ENCODE results near the gene ARHGEF33.

The ARHGEF33 gene

DNA sequence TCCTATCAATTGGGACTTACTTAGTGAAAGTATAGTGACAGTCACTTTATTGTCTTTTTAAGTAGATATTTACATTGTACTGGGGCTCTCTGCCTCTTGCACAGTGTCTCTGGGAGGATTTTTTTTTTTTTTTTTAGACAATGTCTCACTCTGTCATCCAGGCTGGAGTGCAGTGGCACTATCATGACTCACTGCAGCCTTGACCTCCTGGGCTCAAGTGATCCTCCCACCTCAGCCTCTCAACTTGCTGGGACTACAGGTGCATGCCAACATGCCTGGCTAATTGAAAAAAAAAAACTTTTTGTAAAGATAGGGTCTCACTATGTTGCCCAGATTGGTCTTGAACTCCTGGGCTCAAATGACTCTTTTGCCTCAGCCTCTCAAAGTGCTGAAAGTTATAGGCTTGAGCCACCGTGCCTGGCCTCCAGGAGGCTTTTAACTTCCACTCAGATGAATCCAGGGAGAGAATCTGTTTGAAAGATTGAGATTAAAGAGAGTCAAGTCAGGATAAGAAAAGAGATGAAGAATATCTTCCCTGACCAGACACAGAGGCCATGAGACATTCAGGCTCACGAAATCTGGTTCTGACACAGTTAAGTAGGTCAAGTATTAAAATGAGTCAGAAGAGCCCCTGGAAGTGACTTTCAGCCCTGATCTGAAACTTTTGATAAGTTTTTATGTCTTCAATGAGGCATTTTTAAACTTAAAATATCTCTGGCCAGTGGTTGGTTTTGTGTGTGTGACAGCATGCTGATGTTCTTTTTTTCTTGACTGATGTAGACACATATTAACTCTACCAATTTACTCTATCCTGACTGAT is 18.3 kb downstream of the ARHGEF33 start:
- TF ChIP-seq, protein P1, sequence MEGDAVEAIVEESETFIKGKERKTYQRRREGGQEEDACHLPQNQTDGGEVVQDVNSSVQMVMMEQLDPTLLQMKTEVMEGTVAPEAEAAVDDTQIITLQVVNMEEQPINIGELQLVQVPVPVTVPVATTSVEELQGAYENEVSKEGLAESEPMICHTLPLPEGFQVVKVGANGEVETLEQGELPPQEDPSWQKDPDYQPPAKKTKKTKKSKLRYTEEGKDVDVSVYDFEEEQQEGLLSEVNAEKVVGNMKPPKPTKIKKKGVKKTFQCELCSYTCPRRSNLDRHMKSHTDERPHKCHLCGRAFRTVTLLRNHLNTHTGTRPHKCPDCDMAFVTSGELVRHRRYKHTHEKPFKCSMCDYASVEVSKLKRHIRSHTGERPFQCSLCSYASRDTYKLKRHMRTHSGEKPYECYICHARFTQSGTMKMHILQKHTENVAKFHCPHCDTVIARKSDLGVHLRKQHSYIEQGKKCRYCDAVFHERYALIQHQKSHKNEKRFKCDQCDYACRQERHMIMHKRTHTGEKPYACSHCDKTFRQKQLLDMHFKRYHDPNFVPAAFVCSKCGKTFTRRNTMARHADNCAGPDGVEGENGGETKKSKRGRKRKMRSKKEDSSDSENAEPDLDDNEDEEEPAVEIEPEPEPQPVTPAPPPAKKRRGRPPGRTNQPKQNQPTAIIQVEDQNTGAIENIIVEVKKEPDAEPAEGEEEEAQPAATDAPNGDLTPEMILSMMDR (conservative IDR thresholded peaks at IDR 0.05; ENCODE audit: low read depth, low read length), result no peak
- no peak overlapping the region for H3K4me3 ChIP-seq (ENCODE audit: low read length)
- no peak for DNase-seq (ENCODE audit: low read depth)

DNA sequence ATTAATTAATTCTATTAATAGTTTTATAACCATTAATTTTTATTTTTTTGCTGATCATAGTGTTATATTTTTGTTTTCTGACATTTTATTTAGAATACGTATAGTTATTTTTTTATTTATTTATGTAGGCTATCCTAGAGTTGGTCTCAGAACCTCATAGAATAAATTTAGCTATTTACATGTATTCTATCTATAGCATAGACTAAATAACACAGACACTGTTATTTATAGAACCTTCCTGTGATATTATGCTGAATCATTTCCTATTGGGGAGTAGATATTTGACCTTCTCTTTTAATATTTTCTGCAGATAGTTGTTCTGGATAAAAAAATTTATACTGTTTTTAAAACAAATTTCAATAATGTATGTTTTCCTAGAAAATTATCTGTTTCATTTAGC is 20.2 kb downstream of the ARHGEF33 start:
- no peak overlapping the region for H3K4me3 ChIP-seq (ENCODE audit: low read length)
- TF ChIP-seq, protein P1 (conservative IDR thresholded peaks at IDR 0.05; ENCODE audit: low read depth, low read length), result no peak
- DNase-seq (ENCODE audit: low read depth), result no peak

DNA sequence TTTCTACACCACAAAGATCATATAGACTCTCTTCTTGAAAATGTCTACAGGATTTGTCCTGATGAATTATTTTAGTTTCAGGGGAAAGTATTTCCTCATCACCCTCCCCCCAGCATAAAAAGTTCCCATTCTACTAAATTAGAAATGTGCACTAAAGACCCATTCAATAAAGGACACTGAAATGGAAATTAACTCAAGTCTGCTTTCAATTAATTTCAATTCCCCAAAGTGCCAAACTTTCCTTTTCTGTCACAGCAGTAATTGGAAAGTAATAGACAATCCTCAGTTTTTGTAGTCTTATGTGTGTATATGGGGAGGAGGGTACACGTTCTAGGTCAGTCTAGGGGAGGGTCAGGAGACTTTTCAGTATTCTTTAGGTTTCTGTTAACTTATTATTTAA is 21.5 kb downstream of the ARHGEF33 start:
- H3K4me3 ChIP-seq (ENCODE audit: low read length), result no peak overlapping the region
- DNase-seq (ENCODE audit: low read depth), result no peak
- TF ChIP-seq, protein P1 (conservative IDR thresholded peaks at IDR 0.05; ENCODE audit: low read depth, low read length), result no peak

DNA sequence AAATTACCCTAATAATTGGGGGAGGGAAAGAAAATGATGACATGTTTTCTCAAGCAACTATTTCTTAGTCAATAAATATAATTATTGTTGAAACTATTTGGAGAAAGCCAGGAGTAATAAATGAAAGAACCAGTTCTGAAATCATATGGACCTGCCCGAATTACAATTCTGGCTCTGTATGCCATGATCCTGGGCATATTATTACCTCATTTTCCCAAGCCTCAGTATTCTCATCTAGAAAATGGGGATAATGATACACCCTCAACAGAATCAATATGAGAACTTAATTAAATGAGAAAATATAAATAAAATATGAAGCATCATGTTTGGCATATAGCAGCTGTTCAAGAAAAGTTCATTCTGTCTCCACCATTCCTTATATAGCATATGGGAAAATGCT is 22.9 kb downstream of the ARHGEF33 start:
- TF ChIP-seq, protein P1 (conservative IDR thresholded peaks at IDR 0.05; ENCODE audit: low read depth, low read length), result no peak
- no peak for DNase-seq (ENCODE audit: low read depth)
- no peak overlapping the region for H3K4me3 ChIP-seq (ENCODE audit: low read length)

DNA sequence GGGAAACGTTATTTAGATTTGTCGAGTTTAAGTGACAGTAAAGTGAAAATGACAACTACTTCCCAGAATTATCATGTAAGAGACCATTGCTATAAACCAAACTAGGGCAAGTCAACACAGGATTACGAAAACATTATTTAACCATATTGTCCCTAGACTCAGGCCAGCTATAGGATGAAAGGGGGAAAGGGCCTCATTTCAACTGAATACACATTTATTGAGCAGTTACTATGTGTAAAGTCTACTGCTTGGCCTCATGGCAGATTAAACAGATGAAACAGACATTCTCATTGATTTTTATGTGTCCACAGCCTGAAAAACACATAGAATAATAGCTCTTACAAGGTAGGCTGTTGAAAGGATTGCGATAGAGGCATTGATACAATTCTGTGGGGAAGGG is 32.7 kb downstream of the ARHGEF33 start:
- no peak for DNase-seq (ENCODE audit: low read depth)
- no peak overlapping the region for H3K4me3 ChIP-seq (ENCODE audit: low read length)
- TF ChIP-seq, protein P1 (conservative IDR thresholded peaks at IDR 0.05; ENCODE audit: low read depth, low read length), result no peak

DNA sequence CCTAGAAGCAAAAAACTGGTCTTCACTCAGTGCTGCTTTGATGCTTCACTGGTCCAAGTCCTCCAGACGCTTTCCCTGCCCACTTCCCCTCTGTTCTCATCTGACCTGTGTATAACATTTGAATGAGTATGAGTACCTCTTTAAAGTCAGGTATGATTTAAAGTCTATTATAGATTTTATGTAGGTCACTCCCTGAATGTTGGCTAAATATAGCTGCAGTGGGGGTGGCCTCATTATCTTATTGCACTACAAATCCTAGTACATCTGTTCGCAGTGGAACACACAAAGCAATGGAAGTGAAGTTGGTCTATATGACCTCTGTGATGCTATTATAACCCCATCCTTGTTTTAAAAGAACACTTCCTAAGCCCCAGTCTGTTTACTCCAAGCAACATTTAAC is 33.2 kb downstream of the ARHGEF33 start:
- no peak for DNase-seq (ENCODE audit: low read depth)
- no peak overlapping the region for H3K4me3 ChIP-seq (ENCODE audit: low read length)
- TF ChIP-seq, protein P1 (conservative IDR thresholded peaks at IDR 0.05; ENCODE audit: low read depth, low read length), result no peak

DNA sequence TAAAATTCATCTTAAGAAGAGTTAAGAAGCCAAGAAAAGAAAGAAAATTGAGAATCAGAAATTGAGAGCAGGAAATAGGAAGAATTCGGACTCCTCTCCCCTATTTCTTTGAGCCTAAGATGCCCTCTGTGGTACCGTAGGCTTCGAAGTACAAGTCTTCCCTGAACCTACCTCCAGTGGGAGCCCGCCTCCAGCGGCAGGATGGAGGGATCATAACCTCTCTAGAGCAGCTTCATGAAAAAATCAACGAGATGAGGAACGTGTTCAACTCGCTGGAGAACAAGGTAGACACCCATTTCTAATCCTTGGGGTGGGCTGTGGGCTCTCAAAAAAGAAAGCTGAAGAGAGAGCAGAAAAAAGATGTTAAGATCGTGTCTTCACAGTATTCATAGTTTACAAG is 36.3 kb downstream of the ARHGEF33 start:
- TF ChIP-seq, protein P1 (conservative IDR thresholded peaks at IDR 0.05; ENCODE audit: low read depth, low read length), result no peak
- H3K4me3 ChIP-seq (ENCODE audit: low read length), result no peak overlapping the region
- DNase-seq (ENCODE audit: low read depth), result no peak
